K562 (cell line): ENCODE data around the gene CBX2. TPM values are rescaled to one million over a fixed set of nuclear protein-coding genes. Genes with fewer than 3 reads are reported as not detected.

Experiments
- CEBPB ChIP-seq: fragments of 450-650 bp; IDR thresholded peaks from 2 replicates; pipeline ENCODE4 v1.6.1; 2016; ENCODE audit warnings: missing genetic modification characterization, missing compliant biosample characterization
- CREB3L1 ChIP-seq: fragments of 450-650 bp; IDR thresholded peaks from 2 replicates; pipeline ENCODE4 v1.6.1; 2014; ENCODE audit warnings: low read depth, mild to moderate bottlenecking, moderate library complexity, borderline replicate concordance
- CREM ChIP-seq: IDR thresholded peaks from 2 replicates; pipeline ENCODE4 v1.6.1; 2014; ENCODE audit warnings: antibody characterized with exemption, low read depth
- CSDE1 ChIP-seq, 2 experiments: fragments of 450-650 bp; IDR thresholded peaks; 2 replicates each; pipeline ENCODE4 v1.6.1; 2016; ENCODE audit warnings: mild to moderate bottlenecking in 1 of 2
- DACH1 ChIP-seq: fragments of 450-650 bp; IDR thresholded peaks from 2 replicates; pipeline ENCODE4 v1.6.1; 2018; ENCODE audit not compliant: partially characterized antibody
- ESRRA ChIP-seq: fragments of 450-650 bp; IDR thresholded peaks from 2 replicates; pipeline ENCODE4 v1.6.1; 2014; ENCODE audit warnings: low read depth, mild to moderate bottlenecking, moderate library complexity, borderline replicate concordance
- GABPB1 ChIP-seq: sonication (generic); formaldehyde crosslinking; IDR thresholded peaks from 2 replicates; pipeline ENCODE4 v1.8.0; 2022; ENCODE audit warnings: mild to moderate bottlenecking, missing genetic modification reagents
- ILF3 ChIP-seq: fragments of 450-650 bp; IDR thresholded peaks from 2 replicates; pipeline ENCODE4 v1.6.1; 2018; ENCODE audit warnings: antibody characterized with exemption, mild to moderate bottlenecking, moderate library complexity, borderline replicate concordance
- KAT8 ChIP-seq: fragments of 450-650 bp; IDR thresholded peaks from 2 replicates; pipeline ENCODE4 v1.6.1; 2016; ENCODE audit warnings: low read depth, mild to moderate bottlenecking
- KHSRP ChIP-seq: fragments of 450-650 bp; IDR thresholded peaks from 2 replicates; pipeline ENCODE4 v1.6.1; 2017
- NCOA2 ChIP-seq, 2 experiments: fragments of 450-650 bp; IDR thresholded peaks; 2 replicates each; pipeline ENCODE4 v1.6.1; 2018; ENCODE audit warnings: mild to moderate bottlenecking in 2 of 2, moderate library complexity in 1 of 2; ENCODE audit not compliant: partially characterized antibody in 2 of 2
- NCOA6 ChIP-seq: fragments of 450-650 bp; IDR thresholded peaks from 2 replicates; pipeline ENCODE4 v1.6.1; 2017; ENCODE audit warnings: mild to moderate bottlenecking
- NR2C2 ChIP-seq, 2 experiments: fragments of 200-800 bp in 1 of 2; sonication (Bioruptor generic) in 1 of 2; sonication (generic) in 1 of 2; formaldehyde crosslinking in 1 of 2; IDR thresholded peaks; 2 replicates each; pipeline versions ENCODE4 v1.6.1 to v1.8.0; 2016 to 2022; ENCODE audit warnings: mild to moderate bottlenecking in 1 of 2, missing compliant biosample characterization in 1 of 2, missing genetic modification characterization in 1 of 2, missing genetic modification reagents in 1 of 2
- NRF1 ChIP-seq, 2 experiments: fragments of 450-650 bp; IDR thresholded peaks in 1 of 2; conservative IDR thresholded peaks in 1 of 2; 2 replicates each; pipeline ENCODE4 v1.6.1; 2014; ENCODE audit warnings: mild to moderate bottlenecking in 2 of 2
- PHB ChIP-seq: fragments of 250-450 bp; sonication (Bioruptor Pico); IDR thresholded peaks from 2 replicates; pipeline ENCODE4 v1.5.0; 2021
- POLR2G ChIP-seq: fragments of 200-400 bp; formaldehyde crosslinking; IDR thresholded peaks from 2 replicates; pipeline ENCODE4 v1.6.1; 2017; ENCODE audit warnings: low read depth, mild to moderate bottlenecking, antibody characterized with exemption, low read length, moderate library complexity
- SAFB ChIP-seq: fragments of 200-400 bp; formaldehyde crosslinking; IDR thresholded peaks from 2 replicates; pipeline ENCODE4 v1.6.1; 2017; ENCODE audit warnings: low read depth, low read length, borderline replicate concordance
- U2AF2 ChIP-seq: fragments of 200-400 bp; formaldehyde crosslinking; optimal IDR thresholded peaks from 2 replicates; pipeline ENCODE3; 2017; ENCODE audit warnings: low read depth, mild to moderate bottlenecking, low read length
- ZFP30 ChIP-seq: fragments of 250-450 bp; sonication (Bioruptor Pico); IDR thresholded peaks from 2 replicates; pipeline ENCODE4 v1.8.0; 2022; ENCODE audit warnings: moderate library complexity, mild to moderate bottlenecking, inconsistent platforms, borderline replicate concordance
- ZKSCAN1 ChIP-seq: fragments of 150-350 bp; IDR thresholded peaks from 2 replicates; pipeline ENCODE4 v1.6.1; 2016; ENCODE audit warnings: low read depth, low read length
- ZNF133 ChIP-seq: fragments of 250-450 bp; sonication (Bioruptor Pico); IDR thresholded peaks from 2 replicates; pipeline ENCODE4 v1.4.0; 2020; ENCODE audit warnings: mild to moderate bottlenecking
- ZNF717 ChIP-seq: fragments of 250-450 bp; sonication (Bioruptor Pico); IDR thresholded peaks from 2 replicates; pipeline ENCODE4 v1.5.0; 2021
- polyA plus RNA-seq, 8 experiments: library from polyadenylated mRNA; depleted of rRNA in 4 of 8; stranded (reverse) in 5 of 8; unstranded in 3 of 8; fragments of >200 nt; fragmentation: Nextera tagmentation in 2 of 8; fragmentation: Illumina TruSeq in 1 of 8; extraction: Ambion mirVana in 2 of 8; extraction: Trizol in 1 of 8; gene quantifications; 2 replicates each; pipeline versions ENCODE4 v1.2.1 to v1.2.3, GENCODE V29; 2011 to 2014; ENCODE audit warnings: inconsistent platforms in 1 of 8, missing spikeins in 1 of 8
- total RNA-seq, 7 experiments: library from RNA; depleted of rRNA in 6 of 7; stranded (reverse); fragments of >200 nt in 6 of 7; fragmentation: Illumina TruSeq in 2 of 7; extraction: Trizol in 2 of 7; gene quantifications; 2 replicates each; pipeline versions ENCODE4 v1.2.1 to v1.2.3, GENCODE V29; 2011 to 2021; ENCODE audit warnings: low replicate concordance in 1 of 7
- TF ChIP-seq, protein P1 (sequence below): sonication (generic); formaldehyde crosslinking; IDR thresholded peaks from 2 replicates; pipeline ENCODE4 v1.8.1; 2023; ENCODE audit warnings: mild to moderate bottlenecking, missing genetic modification reagents
- TF ChIP-seq, protein P2 (sequence below), 2 experiments: fragments of 450-650 bp; conservative IDR thresholded peaks; 2 replicates each; pipeline ENCODE4 v1.6.1; 2017; ENCODE audit warnings: mild to moderate bottlenecking in 2 of 2, moderate library complexity in 2 of 2

The CBX2 gene
- total and polyA plus RNA-seq, 9 of the 15 experiments (the other 6 are each of a cell fraction or from before 2014, with no cell fraction given), result 0.66 to 26.9 (median 13.9) TPM

- TF ChIP-seq CSDE1 (IDR thresholded peaks at IDR 0.05), result no peak
- TF ChIP-seq, protein P1, sequence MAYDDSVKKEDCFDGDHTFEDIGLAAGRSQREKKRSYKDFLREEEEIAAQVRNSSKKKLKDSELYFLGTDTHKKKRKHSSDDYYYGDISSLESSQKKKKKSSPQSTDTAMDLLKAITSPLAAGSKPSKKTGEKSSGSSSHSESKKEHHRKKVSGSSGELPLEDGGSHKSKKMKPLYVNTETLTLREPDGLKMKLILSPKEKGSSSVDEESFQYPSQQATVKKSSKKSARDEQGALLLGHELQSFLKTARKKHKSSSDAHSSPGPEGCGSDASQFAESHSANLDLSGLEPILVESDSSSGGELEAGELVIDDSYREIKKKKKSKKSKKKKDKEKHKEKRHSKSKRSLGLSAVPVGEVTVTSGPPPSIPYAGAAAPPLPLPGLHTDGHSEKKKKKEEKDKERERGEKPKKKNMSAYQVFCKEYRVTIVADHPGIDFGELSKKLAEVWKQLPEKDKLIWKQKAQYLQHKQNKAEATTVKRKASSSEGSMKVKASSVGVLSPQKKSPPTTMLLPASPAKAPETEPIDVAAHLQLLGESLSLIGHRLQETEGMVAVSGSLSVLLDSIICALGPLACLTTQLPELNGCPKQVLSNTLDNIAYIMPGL, result no peak
- 0 out of 2 replicates have a peak, but pooled peaks have one; percentile 49 for TF ChIP-seq SAFB
- no peak for TF ChIP-seq PHB (CRISPR knock-in tag)
- TF ChIP-seq NR2C2 (CRISPR knock-in tag; IDR thresholded peaks at IDR 0.05), result no peak
- TF ChIP-seq NR2C2 (tag; IDR thresholded peaks at IDR 0.05), result no peak
- TF ChIP-seq GABPB1, result peak; percentile 55; the same call in 1 of the 2 replicates
- peak; percentile 81 for TF ChIP-seq POLR2G
- no peak for TF ChIP-seq DACH1
- TF ChIP-seq CREB3L1, result no peak
- TF ChIP-seq ILF3, result no peak
- TF ChIP-seq CEBPB, result no peak
- no peak for TF ChIP-seq ZNF133 (CRISPR knock-in tag)
- TF ChIP-seq NRF1 (conservative IDR thresholded peaks at IDR 0.05 in 1 of 2, IDR thresholded peaks at IDR 0.05 in 1 of 2), result peak; percentile 45 to 66
- TF ChIP-seq NCOA2 (IDR thresholded peaks at IDR 0.05; ENCODE audit: partially characterized antibody in 2 of 2), result no peak
- no peak for TF ChIP-seq KAT8
- peak; percentile 97 for TF ChIP-seq ZKSCAN1
- TF ChIP-seq KHSRP, result no peak
- TF ChIP-seq ESRRA, result peak; percentile 31; the same call in 1 of the 2 replicates
- no peak for TF ChIP-seq U2AF2
- TF ChIP-seq CREM, result peak; percentile 81
- TF ChIP-seq, protein P2, sequence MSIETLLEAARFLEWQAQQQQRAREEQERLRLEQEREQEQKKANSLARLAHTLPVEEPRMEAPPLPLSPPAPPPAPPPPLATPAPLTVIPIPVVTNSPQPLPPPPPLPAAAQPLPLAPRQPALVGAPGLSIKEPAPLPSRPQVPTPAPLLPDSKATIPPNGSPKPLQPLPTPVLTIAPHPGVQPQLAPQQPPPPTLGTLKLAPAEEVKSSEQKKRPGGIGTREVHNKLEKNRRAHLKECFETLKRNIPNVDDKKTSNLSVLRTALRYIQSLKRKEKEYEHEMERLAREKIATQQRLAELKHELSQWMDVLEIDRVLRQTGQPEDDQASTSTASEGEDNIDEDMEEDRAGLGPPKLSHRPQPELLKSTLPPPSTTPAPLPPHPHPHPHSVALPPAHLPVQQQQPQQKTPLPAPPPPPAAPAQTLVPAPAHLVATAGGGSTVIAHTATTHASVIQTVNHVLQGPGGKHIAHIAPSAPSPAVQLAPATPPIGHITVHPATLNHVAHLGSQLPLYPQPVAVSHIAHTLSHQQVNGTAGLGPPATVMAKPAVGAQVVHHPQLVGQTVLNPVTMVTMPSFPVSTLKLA (conservative IDR thresholded peaks at IDR 0.05), result 0 out of 4 replicates have a peak, but pooled peaks of 1 of the 2 experiments have one; percentile 36
- no peak for TF ChIP-seq NCOA6
- no peak for TF ChIP-seq ZNF717 (CRISPR knock-in tag)
- TF ChIP-seq ZFP30 (CRISPR knock-in tag), result no peak
These were observed 56.0 kb downstream of the CBX2 start (continued) for GRCh38 chr17:79833744-79834564.
